ENCODE data around the gene OR10H3. TPM values are rescaled to one million over a fixed set of nuclear protein-coding genes. Genes with fewer than 3 reads are reported as not detected.
A peak's percentile ranks its signal among the peaks of the same experiment; 100 is the strongest.

Gene OR10H3
- total and polyA plus RNA-seq, 7 experiments from 2014 or later: not detected

DNA sequence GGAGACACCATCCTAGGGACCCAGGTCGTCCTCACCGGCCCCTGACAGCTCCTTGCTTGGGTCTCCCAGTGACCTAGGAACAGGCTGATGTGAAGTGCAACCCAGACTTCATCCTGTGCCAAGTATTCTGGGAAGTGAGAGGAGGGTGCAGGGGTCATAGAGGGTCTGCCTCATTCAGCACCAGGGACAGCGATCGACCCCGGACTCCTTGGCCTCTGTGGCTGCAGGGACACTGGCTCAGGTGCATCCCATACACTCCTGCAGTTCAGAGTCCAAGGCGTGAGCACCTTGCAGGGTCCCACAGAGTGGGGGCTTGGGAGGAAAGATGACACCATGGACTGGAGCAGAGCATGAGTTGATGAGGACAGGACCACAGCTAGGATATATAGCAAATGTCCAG lies 20.0 kb upstream of the OR10H3 start:
- ChIA-PET CTCF (no interaction called here), POLR2A (no interaction called here)
- intact Hi-C loops (cut with micrococcal nuclease): no loop called here

DNA sequence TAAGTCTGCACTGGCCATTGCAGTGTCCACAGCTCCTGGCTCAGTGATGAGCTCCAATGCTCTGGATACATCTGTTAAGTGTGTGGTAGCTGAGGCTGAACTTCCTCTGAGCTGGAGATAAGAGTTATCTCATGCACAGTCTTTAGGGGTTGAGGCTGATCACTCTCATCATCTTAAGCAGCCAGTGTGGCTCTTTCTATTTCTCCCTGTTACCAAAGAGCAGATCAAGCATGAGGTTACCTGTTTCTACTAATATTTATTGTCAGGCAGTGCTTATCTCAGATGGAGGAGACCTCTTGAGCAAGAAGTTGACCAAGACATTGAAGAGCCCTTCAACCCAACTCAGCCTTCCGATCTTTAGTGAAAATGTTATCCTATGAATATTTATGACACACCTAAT lies 16.5 kb upstream of the OR10H3 start:
- peaks cover 0 to 8% of the 10 kb centered on the region in 2 donors for H3K27me3 ChIP-seq (ENCODE audit: control insufficient read depth in 2 of 2, insufficient read depth in 2 of 2, low read length in 2 of 2)
- ChIA-PET CTCF (no interaction called here), POLR2A (no interaction called here)
- no peaks in the 10 kb centered on the region for H3K9me3 ChIP-seq (ENCODE audit: control insufficient read depth in 2 of 3, low read length in 3 of 3)
- Mint-ChIP-seq H3K4me1 (peaks cover 0 to 7% (median 0%) of the 10 kb centered on the region in 7 donors), H3K27me3 (peaks cover 25 to 77% (median 67%) of the 10 kb centered on the region in 5 donors), H3K27ac (no peak overlapping the region), H3K4me3 (no peak overlapping the region), H3K36me3 (peaks cover 0 to 5% (median 0%) of the 10 kb centered on the region in 5 donors), H3K9me3 (peaks cover 0 to 9% (median 0%) of the 10 kb centered on the region in 11 donors)
- DNase-seq (no peak), ATAC-seq (peak; percentile 41)
- intact Hi-C loops (cut with micrococcal nuclease): no loop called here
- H3K4me1 ChIP-seq (ENCODE audit: control insufficient read depth in 2 of 2, insufficient read depth in 2 of 2, low read length in 2 of 2): no peaks in the 10 kb centered on the region
- H3K4me3 ChIP-seq (ENCODE audit: low read length): no peak overlapping the region
- no peaks in the 10 kb centered on the region for H3K36me3 ChIP-seq (ENCODE audit: control insufficient read depth in 2 of 3, insufficient read depth in 3 of 3, low read length in 3 of 3)
- H3K27ac ChIP-seq (ENCODE audit: low read depth, low read length): no peak overlapping the region

More for the DNA sequence above, 20.0 kb upstream of the OR10H3 start:
- Mint-ChIP-seq H3K9me3 (peaks cover 0 to 9% (median 0%) of the 10 kb centered on the region in 11 donors), H3K4me3 (no peak overlapping the region), H3K27ac (no peak overlapping the region), H3K27me3 (peaks cover 17 to 72% (median 53%) of the 10 kb centered on the region in 5 donors), H3K36me3 (peaks cover 0 to 3% (median 0%) of the 10 kb centered on the region in 5 donors), H3K4me1 (peaks cover 0 to 5% (median 0%) of the 10 kb centered on the region in 7 donors)
- DNase-seq: no peak
- no peaks in the 10 kb centered on the region for H3K36me3 ChIP-seq (ENCODE audit: control insufficient read depth in 2 of 3, insufficient read depth in 3 of 3, low read length in 3 of 3)
- no peak for ATAC-seq
- peaks cover 0 to 4% of the 10 kb centered on the region in 2 donors for H3K27me3 ChIP-seq (ENCODE audit: control insufficient read depth in 2 of 2, insufficient read depth in 2 of 2, low read length in 2 of 2)
- H3K4me1 ChIP-seq (ENCODE audit: control insufficient read depth in 2 of 2, insufficient read depth in 2 of 2, low read length in 2 of 2): no peaks in the 10 kb centered on the region
- no peaks in the 10 kb centered on the region for H3K9me3 ChIP-seq (ENCODE audit: control insufficient read depth in 2 of 3, low read length in 3 of 3)
- H3K4me3 ChIP-seq (ENCODE audit: low read length): no peak overlapping the region
- H3K27ac ChIP-seq (ENCODE audit: low read depth, low read length): no peak overlapping the region

DNA sequence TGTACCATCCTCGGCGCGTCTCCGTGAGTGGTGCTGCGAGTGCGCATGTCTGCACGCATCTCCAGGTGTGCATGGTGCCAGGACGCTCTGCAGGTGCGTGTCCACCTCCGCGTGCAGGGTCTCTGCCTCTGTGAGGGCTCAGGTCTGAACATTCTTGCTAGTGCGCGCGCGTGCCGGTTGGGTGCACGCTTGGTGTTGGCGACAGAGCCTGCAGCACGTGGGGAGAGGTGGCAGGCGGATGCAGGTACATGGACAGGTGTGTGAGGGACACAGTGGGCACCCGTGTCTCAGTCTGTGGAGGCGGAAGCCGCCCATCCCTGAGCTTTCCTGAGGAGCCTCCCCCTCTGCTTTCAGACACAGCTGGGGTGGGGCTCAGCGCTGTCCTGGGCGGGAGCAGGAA lies 14.8 kb upstream of the OR10H3 start:
- H3K4me1 Mint-ChIP-seq: peaks cover 0 to 9% (median 5%) of the 10 kb centered on the region in 7 donors
- POLR2A ChIA-PET: no interaction called here
- H3K4me3 Mint-ChIP-seq: no peak overlapping the region

DNA sequence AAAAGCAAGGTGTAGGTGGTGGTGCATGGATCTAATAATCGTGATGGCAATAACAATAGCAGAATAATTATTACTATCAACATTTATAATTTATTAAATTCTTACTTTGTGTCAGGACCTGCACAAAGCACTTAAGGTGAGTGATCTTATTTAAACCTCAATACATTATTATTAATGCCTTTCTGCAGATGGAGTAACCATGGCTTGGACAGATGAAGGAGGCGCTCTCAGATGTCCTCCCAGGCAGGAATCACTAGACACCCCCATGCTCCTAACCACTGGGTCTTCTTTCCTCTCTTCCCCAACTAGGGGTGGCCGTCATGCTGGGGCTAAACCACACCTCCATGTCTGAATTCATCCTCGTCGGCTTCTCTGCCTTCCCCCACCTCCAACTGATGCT lies 10.1 kb upstream of the OR10H3 start, which contains the start of gene OR10H2:
TSS of gene OR10H2 (plus strand) at position 301 of the 400 bp plus-strand sequence. CDS start at position 321, 20 bp downstream.
- Histone ChIP-seq H3K27me3 (ENCODE audit: control insufficient read depth in 2 of 2, insufficient read depth in 2 of 2, low read length in 2 of 2) (peaks cover 0 to 4% of the 10 kb centered on the region in 2 donors), H3K36me3 (ENCODE audit: control insufficient read depth in 2 of 3, insufficient read depth in 3 of 3, low read length in 3 of 3) (no peaks in the 10 kb centered on the region), H3K4me1 (ENCODE audit: control insufficient read depth in 2 of 2, insufficient read depth in 2 of 2, low read length in 2 of 2) (no peaks in the 10 kb centered on the region), H3K27ac (ENCODE audit: low read depth, low read length) (no peak within 1 kb of the TSS), H3K4me3 (ENCODE audit: low read length) (no peak within 1 kb of the TSS), H3K9me3 (ENCODE audit: control insufficient read depth in 2 of 3, low read length in 3 of 3) (peaks cover 0 to 4% (median 0%) of the 10 kb centered on the region in 3 experiments)
- ChIA-PET CTCF (no interaction called here), POLR2A (no interaction called here)
- H3K9me3 Mint-ChIP-seq: peaks cover 0 to 7% (median 4%) of the 10 kb centered on the region in 11 donors
- no peak for ATAC-seq
- H3K27me3 Mint-ChIP-seq: peaks cover 16 to 72% (median 52%) of the 10 kb centered on the region in 5 donors
- DNase-seq: no peak
- peaks cover 0 to 5% (median 3%) of the 10 kb centered on the region in 7 donors for H3K4me1 Mint-ChIP-seq
- H3K36me3 Mint-ChIP-seq: peaks cover 0 to 5% (median 0%) of the 10 kb centered on the region in 5 donors
- no peak within 1 kb of the TSS for H3K27ac Mint-ChIP-seq
- intact Hi-C loops (cut with micrococcal nuclease): no loop called here
- peak within 1 kb of the TSS in 1 of 10 donors; percentile 17 for H3K4me3 Mint-ChIP-seq

More for the DNA sequence above, 14.8 kb upstream of the OR10H3 start:
- Histone ChIP-seq H3K27me3 (ENCODE audit: control insufficient read depth in 2 of 2, insufficient read depth in 2 of 2, low read length in 2 of 2) (peaks cover 0 to 6% of the 10 kb centered on the region in 2 donors), H3K4me1 (ENCODE audit: control insufficient read depth in 2 of 2, insufficient read depth in 2 of 2, low read length in 2 of 2) (no peaks in the 10 kb centered on the region), H3K27ac (ENCODE audit: low read depth, low read length) (no peak overlapping the region), H3K4me3 (ENCODE audit: low read length) (no peak overlapping the region), H3K9me3 (ENCODE audit: control insufficient read depth in 2 of 3, low read length in 3 of 3) (no peaks in the 10 kb centered on the region), H3K36me3 (ENCODE audit: control insufficient read depth in 2 of 3, insufficient read depth in 3 of 3, low read length in 3 of 3) (no peaks in the 10 kb centered on the region)
- Mint-ChIP-seq H3K36me3 (peaks cover 0 to 5% (median 0%) of the 10 kb centered on the region in 5 donors), H3K27ac (no peak overlapping the region), H3K9me3 (peaks cover 0 to 9% (median 0%) of the 10 kb centered on the region in 11 donors), H3K27me3 (peaks cover 27 to 74% (median 68%) of the 10 kb centered on the region in 5 donors)
- CTCF ChIA-PET: no interaction called here
- ATAC-seq: no peak
- no peak for DNase-seq
- intact Hi-C loops (cut with micrococcal nuclease): no loop called here

DNA sequence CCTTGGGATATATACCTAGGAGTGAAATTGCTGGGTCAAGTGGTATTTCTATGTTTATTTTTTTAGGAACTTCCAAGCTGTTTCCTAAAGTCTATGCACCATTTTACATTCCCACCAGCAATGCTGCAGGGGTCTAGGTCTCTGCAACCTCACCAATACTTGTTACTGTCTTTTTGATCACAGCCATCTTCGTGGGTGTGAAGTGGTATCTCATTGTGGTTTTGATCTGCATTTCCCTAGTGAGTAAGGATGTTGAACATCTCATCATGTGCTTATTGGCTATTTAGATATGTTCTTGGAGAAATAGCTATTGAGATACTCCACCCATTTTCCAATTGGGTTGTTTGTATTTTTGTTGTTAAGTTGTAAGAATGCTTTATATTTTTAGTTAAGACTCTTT lies 7.2 kb upstream of the OR10H3 start:
- ATAC-seq (no peak), DNase-seq (no peak)
- no peak overlapping the region for H3K27ac ChIP-seq (ENCODE audit: low read depth, low read length)
- ChIA-PET CTCF (no interaction called here), POLR2A (no interaction called here)
- Mint-ChIP-seq H3K36me3 (no peaks in the 10 kb centered on the region), H3K27ac (no peak overlapping the region), H3K4me1 (peaks cover 0 to 5% (median 0%) of the 10 kb centered on the region in 7 donors), H3K27me3 (peaks cover 6 to 51% (median 40%) of the 10 kb centered on the region in 5 donors), H3K4me3 (no peak overlapping the region), H3K9me3 (peaks cover 0 to 7% (median 4%) of the 10 kb centered on the region in 11 donors)
- H3K4me1 ChIP-seq (ENCODE audit: control insufficient read depth in 2 of 2, insufficient read depth in 2 of 2, low read length in 2 of 2): no peaks in the 10 kb centered on the region
- H3K27me3 ChIP-seq (ENCODE audit: control insufficient read depth in 2 of 2, insufficient read depth in 2 of 2, low read length in 2 of 2): no peaks in the 10 kb centered on the region
- no peaks in the 10 kb centered on the region for H3K36me3 ChIP-seq (ENCODE audit: control insufficient read depth in 2 of 3, insufficient read depth in 3 of 3, low read length in 3 of 3)
- intact Hi-C loops (cut with micrococcal nuclease): no loop called here
- peaks cover 0 to 4% (median 0%) of the 10 kb centered on the region in 3 experiments for H3K9me3 ChIP-seq (ENCODE audit: control insufficient read depth in 2 of 3, low read length in 3 of 3)
- H3K4me3 ChIP-seq (ENCODE audit: low read length): no peak overlapping the region

DNA sequence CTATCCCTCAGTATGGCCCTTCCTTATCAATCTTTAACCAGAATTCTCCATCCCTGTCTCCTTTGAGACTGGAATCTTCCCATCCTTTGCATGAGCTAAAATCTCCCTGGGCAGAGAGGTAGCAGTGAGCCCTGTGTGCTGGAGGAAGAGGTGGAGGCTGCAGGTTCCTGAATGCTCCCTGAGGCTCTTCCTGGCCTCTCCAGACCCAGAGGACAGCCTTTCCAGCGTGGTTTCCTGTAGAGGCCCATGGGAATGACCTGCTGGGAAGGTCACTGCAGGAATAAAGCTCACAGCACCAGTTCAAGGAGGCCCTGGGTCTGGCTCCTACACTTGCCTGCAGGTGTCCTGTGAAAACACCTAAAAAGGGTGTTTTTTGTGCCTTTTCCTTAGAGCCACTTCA lies 5.4 kb upstream of the OR10H3 start:
- intact Hi-C loops (cut with micrococcal nuclease): no loop called here
- no peak overlapping the region for H3K4me3 ChIP-seq (ENCODE audit: low read length)
- ATAC-seq (no peak), DNase-seq (no peak)
- H3K36me3 ChIP-seq (ENCODE audit: control insufficient read depth in 2 of 3, insufficient read depth in 3 of 3, low read length in 3 of 3): no peaks in the 10 kb centered on the region
- H3K36me3 Mint-ChIP-seq: no peaks in the 10 kb centered on the region
- H3K27me3 ChIP-seq (ENCODE audit: control insufficient read depth in 2 of 2, insufficient read depth in 2 of 2, low read length in 2 of 2): no peaks in the 10 kb centered on the region
- no peaks in the 10 kb centered on the region for H3K4me1 ChIP-seq (ENCODE audit: control insufficient read depth in 2 of 2, insufficient read depth in 2 of 2, low read length in 2 of 2)
- ChIA-PET CTCF (no interaction called here), POLR2A (no interaction called here)
- no peak overlapping the region for H3K27ac ChIP-seq (ENCODE audit: low read depth, low read length)
- H3K9me3 ChIP-seq (ENCODE audit: control insufficient read depth in 2 of 3, low read length in 3 of 3): peaks cover 0 to 4% (median 0%) of the 10 kb centered on the region in 3 experiments
- H3K27me3 Mint-ChIP-seq: peaks cover 2 to 33% (median 21%) of the 10 kb centered on the region in 5 donors
- H3K9me3 Mint-ChIP-seq: peaks cover 0 to 7% (median 4%) of the 10 kb centered on the region in 11 donors
- no peak overlapping the region for H3K4me3 Mint-ChIP-seq
- H3K4me1 Mint-ChIP-seq: peaks cover 0 to 4% (median 0%) of the 10 kb centered on the region in 7 donors
- H3K27ac Mint-ChIP-seq: no peak overlapping the region

DNA sequence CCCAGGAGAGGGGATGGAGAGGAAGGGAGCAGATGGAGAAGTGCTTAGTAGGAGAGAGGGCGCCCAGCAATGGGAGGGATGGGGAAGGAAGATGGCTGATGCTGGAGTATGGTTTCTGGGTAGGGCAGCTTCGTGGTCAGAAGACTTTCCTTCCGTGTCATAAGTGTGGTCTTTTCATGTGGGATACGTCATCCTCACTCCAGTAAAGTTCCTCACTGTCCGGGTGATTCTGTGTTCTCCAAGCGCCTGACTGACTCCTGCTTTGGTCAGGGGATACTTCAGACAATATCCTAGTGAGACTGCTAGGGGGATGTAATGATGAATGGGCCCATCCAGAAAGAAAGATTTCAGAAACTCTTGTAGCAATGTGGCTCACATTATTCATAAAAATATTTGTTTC lies 3.9 kb upstream of the OR10H3 start:
- H3K27ac Mint-ChIP-seq: no peak overlapping the region
- intact Hi-C loops (cut with micrococcal nuclease): no loop called here
- POLR2A ChIA-PET: no interaction called here

More for the DNA sequence above, 3.9 kb upstream of the OR10H3 start:
- H3K27me3 Mint-ChIP-seq: peaks cover 2 to 19% (median 10%) of the 10 kb centered on the region in 5 donors
- H3K4me1 ChIP-seq (ENCODE audit: control insufficient read depth in 2 of 2, insufficient read depth in 2 of 2, low read length in 2 of 2): no peaks in the 10 kb centered on the region
- no peak overlapping the region for H3K27ac ChIP-seq (ENCODE audit: low read depth, low read length)
- H3K4me1 Mint-ChIP-seq: peaks cover 0 to 4% (median 0%) of the 10 kb centered on the region in 7 donors
- H3K9me3 Mint-ChIP-seq: peaks cover 0 to 7% (median 4%) of the 10 kb centered on the region in 11 donors
- H3K4me3 Mint-ChIP-seq: no peak overlapping the region
- peaks cover 0 to 4% (median 0%) of the 10 kb centered on the region in 3 experiments for H3K9me3 ChIP-seq (ENCODE audit: control insufficient read depth in 2 of 3, low read length in 3 of 3)
- H3K36me3 ChIP-seq (ENCODE audit: control insufficient read depth in 2 of 3, insufficient read depth in 3 of 3, low read length in 3 of 3): no peaks in the 10 kb centered on the region
- no peaks in the 10 kb centered on the region for H3K27me3 ChIP-seq (ENCODE audit: control insufficient read depth in 2 of 2, insufficient read depth in 2 of 2, low read length in 2 of 2)
- H3K36me3 Mint-ChIP-seq: no peaks in the 10 kb centered on the region
- no peak overlapping the region for H3K4me3 ChIP-seq (ENCODE audit: low read length)
- DNase-seq (no peak), ATAC-seq (no peak)
- CTCF ChIA-PET: no interaction called here

Data from naive thymus-derived CD4-positive, alpha-beta T cell (primary cell).